ENCODE data around the gene PTPRD.

PTPRD gene

DNA sequence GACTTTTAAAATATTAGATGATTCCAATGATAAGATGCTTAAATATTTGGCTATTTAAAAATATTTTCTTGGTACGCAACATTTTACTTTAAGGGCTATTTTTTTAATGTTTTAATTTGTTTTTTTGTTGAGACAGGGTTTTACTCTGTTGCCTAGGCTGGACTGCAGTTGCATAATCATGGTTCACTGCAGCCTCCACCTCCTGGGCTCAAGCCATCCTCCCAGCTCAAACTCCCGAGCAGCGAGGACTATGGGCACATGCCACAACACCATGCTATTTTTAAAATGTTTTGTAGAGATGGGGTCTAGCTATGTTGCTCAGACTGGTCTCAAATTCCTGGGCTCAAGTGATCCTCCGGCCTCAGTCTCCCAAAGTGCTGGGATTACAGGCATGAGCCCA lies 1963.0 kb downstream of the PTPRD start:
- no peak for DNase-seq

DNA sequence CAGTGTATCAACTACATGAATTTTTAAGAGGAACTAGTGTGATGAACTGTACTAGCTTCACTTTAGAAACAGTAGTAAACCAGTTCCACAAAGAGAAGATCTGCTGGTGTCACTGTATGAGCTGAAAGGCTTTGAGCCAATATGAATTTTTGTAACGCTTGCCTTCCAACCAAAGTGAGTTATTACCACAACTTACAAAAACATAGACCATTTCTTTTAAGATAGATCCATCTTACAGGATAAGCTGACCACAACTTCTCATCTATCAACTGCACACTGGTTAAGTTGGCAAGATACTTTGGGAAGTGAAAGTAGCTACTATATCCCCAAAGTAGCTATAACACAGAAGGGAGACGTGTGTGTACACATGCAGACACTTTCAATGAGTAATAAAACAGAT lies 1963.6 kb downstream of the PTPRD start:
- no peak for DNase-seq

DNA sequence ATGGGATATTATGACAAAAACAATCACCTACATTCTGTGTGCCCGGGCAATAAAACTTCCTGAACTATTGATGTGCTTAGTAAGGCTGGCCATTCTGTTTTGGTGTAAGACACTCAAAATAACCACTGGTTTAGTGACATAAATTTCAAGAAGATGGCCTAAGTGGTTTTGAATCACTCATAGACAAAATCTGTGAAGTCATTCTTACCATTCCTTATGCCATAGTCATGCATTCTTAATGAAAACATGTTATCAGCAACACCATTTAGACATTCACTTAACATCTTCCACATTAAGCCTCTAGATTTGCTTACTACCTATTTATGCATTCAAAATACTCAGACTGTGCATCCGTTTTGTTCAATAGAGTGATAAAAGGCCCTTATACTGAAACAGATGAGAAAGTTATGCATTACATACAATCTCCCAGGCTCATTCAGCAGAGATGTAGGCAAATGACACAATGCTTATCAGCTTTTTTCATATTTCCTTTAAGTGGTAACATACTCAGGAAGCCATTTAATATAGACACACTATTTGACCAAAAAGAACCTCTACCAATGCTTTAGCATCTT lies 1964.4 kb downstream of the PTPRD start:
- no peak for DNase-seq

DNA sequence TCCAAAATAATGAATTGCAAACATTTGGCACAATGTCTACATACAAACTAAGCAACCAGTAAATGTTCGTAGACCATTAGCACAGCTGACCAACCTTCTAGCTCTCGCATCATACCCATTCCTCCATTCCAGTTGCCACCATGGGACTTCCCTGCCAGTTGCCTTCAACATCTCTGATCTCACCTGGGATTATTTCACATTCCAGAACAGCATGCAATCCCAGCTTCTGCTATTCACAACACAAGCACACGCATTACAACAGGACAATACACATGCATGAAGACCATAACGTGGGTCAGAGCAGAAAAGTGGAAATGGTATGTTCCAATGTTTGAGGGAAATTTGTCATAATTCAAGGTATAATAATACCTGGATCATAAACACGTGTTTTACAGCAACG lies 1965.0 kb downstream of the PTPRD start:
- no peak for DNase-seq

DNA sequence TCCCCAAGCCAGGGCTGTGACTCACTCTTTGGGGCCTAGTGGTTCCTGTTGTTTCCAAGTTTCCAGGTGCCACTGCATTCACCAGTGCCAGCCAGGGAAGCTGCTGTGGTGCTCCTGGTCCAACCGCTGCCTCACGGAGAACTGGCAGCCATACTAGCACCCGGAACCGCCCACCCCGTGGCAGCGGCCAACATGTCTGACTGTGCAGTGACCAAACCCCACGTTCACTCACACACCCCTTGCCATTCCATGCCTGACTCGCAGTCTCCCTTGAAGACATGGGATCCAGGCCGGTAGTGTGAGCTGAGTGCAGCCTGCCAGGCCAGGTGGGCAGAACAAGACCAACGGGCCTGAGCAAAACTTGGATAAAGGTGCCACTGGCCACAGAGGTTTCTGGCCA lies 1968.2 kb downstream of the PTPRD start:
- no peak for DNase-seq

DNA sequence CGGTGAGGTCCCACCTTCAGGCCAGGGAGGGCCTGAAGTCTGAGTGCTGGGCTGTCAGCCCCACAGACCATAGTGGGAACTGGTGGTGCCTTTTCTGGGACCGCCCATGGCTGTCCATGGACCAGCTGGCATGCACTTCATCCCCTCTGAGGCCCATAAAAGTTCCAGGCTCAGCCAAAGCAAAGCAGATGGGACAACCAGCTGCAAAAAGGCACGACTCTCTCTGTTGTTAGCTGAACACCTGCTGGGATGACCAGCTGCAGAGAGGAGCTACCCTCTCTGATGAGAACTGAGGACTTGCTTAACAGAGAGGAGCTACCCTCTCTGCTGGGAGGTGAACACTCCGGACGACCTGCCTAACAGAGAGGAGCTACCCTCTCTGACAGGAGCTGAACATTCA lies 1968.9 kb downstream of the PTPRD start:
- no peak for DNase-seq

DNA sequence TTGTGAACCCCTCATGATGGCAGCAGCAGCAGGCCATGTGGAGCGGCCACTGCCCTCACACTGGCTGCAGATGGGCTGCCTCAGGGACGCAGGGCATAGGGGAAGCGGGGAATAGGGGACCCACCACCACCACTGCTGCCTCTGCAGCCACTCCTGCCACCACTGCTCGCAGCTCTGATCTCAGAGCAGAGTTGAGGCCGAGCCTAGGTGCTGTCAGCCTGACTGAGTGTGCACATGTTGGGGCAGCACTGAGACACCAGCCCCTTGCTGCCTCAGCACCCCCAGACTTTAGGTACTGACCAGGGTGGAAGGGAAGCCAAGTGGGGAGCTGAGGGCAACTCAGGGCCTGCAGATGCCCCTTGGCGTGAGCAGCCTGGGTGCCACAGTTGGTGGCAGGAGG lies 1969.3 kb downstream of the PTPRD start:
- DNase-seq = no peak

DNA sequence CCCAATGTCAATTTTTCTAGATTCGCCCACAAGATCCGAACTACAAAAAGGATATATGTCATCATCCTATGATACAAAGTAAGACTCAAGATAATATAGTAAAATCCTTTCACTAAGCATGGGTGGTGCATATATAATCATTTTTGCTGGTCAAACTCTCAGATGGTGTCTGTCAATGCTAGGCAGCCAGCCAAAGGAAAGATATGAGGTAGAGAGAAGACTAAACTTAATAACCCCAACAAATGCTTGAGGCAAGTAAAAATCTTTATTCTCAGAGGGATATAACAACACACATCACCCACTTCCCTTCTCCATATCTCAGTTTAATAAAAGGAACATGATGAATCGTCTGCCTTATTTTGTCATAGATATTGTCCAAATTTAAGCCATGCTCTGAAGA lies 1972.0 kb downstream of the PTPRD start:
- DNase-seq = no peak

DNA sequence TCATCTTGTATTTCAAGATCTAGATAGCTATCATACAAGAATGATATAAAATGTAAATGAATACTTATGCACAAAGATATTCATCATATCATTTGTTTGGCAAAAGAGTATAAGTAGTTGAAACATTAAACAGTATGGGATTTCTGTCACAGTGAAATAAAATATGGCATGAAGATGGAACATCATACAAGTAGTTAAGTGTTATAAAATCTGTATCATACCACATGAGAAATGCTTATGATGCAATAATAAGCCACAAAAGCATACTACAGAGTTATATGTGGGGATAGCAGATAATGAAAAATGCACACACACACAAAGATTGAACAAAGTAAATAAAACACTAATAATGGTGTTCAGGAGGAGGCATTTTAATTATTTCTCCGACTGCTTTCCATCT lies 1975.2 kb downstream of the PTPRD start:
- no peak for DNase-seq

DNA sequence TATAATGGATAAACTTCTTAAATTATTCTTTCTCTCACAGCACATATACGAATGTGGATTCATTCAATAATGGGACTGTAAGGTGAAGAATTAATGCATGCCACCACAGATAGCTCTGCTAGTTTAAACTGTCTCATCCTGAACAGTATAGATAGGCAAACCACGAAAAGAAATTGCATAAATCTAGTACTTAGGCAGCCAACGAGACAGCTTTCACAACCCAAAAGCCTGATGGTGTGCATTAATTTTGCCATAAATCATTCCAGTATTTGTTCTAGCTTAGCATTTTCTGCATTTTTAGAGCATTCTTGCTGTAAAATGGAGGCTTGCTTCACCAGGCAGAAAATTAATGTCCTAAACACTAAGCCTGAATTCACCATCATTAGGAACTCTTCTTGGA lies 1979.0 kb downstream of the PTPRD start:
- no peak for DNase-seq

DNA sequence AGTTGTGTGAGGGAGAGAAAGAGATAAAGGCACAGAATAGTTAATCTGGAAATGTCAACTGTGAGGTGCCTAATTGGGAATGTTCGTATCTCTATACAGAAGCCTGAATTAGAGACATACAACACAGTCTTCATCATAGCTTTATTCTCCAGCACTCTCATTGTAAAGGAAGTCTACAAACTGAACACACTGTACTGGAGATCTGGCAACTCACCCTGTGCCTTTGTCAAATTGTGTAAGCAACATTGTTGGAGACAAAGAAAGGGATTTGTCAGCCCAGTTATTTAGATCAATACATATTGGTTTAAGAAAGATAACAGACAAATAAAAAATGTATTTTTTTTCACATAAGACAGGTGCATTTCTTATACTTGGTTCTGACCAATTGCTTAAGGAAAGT lies 1980.3 kb downstream of the PTPRD start:
- no peak for DNase-seq

DNA sequence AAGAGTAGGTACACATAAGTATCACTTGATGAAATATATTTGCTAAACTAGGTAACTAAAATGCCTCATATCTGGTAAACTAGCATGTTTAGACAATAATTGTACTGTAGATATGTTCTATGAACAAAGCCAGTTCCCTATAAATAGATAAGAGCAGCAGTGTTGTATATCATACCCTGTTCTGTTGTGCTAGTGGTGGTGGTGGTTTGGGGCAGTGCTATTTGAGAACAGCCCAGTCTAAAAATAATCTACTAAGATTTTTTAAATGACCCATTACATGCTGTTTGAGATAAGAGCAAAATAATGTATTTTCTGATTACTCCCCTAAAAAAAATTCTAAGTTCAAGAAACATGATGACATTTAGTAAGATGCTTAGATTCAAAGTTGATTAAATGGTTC lies 1984.0 kb downstream of the PTPRD start:
- DNase-seq = no peak

DNA sequence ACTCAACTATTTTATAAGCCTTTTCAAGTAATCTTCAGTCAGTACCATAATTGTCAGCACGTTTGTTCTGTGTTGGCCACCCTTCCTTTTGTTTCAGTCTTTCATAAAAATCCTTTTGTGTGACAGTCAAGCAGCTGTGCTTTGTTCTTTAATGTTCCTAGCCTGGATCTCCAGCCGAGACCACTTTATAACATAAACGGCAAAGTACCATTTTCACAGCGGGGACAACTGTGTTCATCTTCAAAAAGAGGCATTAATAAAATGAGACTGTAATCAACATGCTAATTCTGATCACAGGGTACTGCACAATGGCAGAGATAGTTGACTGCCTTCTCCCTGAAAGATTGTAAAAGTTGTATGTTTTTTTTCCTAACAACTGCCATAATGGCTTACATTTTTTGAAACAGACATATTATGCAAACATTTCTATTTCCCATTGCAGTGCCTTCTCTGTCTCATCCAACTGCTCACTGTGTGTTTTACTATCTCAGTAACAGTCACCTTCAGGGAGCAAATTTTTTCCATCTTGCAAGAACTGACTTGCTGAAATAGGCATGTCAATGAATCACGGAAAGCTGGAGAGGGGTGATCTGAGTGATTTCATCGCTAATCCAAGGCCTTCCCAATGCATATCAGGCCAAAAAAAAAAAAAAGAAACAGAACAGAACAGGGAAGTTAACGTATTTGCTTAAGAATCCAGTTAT lies 1984.7 kb downstream of the PTPRD start:
- DNase-seq = no peak

DNA sequence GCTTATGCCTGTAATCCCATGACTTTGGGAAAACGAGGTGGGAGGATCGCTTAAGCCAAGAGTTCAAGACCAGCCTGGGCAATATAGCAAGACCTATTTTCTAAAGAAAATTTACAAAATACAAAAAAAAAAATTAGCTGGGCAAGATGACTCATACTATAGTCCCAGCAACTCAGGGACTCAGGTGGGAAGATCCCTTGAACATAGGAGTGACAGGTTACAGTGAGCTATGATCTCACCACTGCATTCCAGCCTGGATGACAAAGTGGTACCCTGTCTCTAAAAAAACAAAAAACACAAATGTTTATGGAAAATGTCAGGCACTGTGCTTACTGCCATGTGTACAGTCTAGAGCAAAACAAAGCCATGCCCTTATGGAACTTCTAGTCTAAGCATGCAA lies 1989.9 kb downstream of the PTPRD start:
- DNase-seq = no peak

DNA sequence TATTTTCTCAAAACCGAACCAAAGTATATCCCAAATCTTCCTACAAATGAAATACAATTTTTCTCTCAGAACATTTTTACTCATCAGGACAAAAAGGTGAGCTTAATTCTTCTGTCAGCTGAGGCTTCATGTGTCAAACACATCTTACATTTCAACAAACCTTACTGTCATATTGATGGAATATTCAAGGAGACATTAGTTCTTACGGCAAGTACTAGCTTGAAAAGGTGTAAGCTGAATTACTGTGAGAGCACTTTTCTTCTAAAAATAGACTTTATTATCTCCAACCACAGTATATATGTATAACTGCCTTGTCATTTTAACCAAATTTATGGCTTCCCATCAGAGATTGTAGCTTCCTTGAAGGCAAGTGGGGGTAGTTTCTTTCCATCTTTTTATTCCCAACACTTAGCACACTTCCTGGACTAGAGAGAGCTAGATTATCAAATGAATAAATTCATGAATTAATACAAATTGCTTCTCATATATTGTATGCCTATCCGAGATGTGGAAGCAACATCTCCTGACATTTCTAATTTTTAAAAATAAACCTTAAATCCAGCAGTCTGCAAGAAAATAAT lies 1990.5 kb downstream of the PTPRD start:
- DNase-seq = no peak

DNA sequence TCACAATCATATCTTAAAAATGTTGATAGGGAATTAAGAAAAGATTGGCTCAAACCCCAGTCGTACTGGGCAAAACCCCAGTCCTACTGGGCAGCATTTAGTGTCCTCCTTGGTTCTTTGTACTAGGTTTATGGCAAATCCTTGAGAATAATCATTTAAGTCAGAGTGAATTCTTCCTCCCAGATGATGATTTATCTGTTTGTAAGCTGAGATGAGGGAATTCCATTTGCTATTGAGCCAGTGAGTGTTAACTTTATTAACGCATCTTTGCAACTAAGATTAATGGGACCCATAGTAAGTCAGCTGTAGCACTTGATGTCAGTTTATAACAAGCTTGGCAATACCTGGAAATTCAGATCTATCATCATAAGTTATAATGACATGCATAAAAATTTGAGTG lies 1991.4 kb downstream of the PTPRD start:
- DNase-seq = no peak

DNA sequence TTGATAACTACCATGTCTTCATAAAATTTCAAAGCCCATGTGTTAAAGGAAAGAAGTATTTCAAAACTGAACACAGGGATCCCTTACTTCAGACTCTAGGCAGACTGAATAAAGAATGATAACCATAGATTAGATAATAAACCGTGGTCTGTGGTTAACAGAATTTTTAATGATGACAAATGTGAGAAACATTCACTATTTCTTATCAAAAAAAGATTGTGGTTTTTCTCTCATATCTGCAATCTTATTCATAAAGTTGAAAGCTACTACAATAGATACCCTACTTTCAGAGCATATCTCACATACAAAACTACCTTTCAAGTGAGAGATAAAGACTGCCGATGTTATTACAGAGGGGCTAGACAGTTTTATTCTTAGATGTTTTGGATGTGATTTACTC lies 1996.4 kb downstream of the PTPRD start:
- no peak for DNase-seq

DNA sequence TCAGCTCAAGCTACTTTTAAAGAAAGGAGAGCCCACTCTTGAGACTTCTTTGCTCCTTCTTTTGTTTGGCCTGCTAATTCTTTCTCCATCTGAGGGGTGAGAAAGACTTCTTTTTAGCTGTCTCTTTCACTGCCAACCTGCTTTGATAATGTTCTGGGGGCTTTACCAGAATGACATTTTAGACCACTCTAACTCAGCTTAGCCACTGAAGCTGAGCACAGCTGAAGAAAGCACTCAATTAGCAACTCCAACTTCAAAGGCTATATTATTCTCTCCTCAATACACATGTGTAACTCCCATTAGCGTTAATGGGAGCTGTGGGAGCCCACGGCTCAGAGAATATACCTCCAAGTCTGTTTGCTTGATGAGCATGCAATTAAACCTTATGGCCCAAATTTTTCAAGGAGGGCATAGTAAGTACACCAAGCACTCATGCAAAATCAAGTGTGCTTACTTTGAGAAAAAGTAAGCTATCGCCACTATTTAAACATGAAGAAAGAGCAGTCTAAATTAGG lies 1997.8 kb downstream of the PTPRD start:
- DNase-seq = no peak

DNA sequence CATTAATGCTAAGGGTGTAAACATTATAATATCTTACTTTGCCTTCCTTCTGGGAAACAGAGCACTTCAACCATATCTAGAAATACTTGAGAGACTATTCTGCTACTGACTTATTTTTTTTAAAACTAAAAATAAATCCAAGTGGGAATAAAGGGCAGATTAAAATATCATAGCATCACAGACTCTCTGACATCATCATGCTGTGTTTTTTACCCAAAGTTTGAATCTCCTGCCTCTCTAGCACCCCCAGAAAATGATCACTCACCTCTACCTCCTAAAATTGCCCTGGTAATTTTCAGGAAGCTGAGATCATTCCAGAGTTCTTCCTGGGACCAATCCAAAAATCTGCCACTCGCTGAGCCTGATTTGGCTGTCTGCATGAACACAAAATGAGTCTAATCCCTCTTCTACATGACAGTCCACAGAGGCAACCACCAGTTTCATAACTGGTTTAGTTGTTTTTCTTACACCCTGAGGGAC lies 1999.4 kb downstream of the PTPRD start:
- DNase-seq = no peak

DNA sequence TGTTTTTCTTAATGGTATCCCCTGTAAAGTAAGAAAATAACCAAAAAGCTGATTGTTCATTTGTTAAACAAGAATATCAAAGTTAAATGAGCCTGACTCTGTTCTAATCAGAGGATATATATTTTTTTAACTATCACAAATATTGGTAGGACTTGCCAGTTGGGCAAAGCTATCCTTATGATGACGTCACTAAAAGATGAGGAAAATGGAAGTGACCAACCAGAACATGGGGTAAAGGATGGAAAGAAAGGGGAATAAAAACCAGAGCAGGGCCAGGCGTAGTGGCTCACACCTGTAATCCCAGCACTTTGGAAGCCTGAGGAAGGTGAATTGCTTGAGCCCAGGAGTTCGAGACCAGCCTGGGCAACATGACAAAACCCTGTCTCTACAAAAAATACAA lies 2001.6 kb downstream of the PTPRD start:
- no peak for DNase-seq

DNA sequence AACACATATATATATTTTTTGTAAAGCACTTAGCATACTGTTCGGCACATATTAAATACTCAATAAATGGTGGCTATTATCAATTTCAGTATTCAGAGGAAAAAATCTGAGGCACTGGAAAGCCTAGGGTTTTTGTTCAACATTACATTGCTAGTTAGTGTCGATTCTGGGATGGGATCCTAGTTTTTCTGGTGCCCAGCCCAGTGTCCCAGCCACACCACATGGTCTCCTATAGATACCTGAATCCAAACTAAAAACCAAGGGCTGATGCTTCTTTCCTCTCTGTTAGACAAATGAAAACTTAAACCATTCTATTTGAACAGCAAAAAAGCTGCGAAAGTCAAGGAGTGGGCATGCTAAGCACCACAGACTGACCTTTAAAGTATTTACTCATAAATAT lies 2002.5 kb downstream of the PTPRD start:
- DNase-seq = no peak

DNA sequence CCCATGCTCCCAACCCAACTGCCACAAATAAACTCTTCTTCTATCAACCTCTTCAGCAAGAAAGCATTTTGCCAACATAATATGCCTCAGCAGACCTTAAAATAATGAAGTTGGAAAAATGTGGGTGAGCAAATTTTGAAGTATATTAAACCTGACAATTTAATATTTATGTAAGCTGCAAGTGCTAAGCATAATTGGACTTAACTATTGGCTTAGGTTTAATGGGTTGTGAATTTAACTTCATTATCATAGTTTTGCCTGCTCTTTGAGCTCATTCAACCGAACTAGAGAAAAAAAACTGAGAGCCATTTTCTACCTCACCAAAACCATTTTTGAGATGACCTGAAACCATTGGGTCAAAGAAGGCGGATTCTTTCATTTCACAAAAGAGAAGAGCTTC lies 2007.7 kb downstream of the PTPRD start:
- no peak for DNase-seq

DNA sequence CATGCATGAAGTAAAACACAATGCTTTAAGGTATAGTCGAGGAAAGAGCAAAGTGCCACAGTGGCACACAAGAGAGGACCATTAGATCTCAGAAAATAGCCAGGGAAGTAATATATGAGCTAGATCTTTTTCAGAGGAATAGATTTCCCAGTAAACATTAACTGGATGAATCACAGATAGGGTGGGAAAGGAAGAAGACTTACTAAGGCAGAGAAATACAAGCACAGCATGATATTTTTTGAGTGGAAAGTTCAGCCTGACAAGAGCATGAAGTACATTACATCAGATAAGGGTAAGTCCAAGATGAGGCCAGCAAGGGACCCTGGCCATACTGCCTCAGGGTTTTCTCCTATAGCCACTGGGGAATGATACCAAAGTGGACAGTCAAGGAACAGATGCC lies 2008.6 kb downstream of the PTPRD start:
- DNase-seq = no peak

DNA sequence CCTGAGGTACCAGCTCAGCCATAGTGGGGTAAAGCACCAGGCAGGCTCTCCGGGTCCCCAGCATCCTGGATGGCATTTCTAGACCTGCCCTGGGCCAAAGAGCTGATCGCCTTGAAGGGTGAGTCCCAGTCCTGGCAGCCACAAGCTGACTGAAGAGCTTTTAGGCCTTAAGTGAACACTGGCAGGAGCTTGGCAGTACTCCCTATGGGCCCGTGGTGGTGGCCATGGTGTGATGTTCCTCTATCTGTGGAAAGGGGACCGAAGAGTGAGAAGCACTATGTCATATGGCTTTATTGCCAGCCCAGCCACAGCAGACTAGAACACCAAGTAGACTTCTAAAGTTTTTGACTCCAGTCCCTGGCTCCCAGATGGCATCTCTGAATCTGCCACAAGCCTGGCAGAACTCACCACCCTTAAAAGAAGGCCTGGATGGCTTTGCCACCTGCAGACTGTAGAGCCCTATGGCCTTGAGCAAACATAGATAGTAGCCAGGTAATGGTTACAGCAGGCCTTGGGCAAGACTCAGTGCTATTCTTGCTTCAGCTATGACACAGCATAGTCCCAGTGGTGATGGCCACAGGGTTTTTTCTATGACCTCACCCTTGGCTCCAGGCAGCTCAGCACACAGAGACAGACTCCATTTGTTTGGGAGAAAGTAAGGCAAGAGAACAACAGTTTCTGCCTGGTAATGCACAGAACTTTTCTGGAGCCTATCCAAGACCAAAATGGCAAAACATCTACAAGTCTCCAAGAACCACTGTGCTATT lies 2011.7 kb downstream of the PTPRD start:
- no peak for DNase-seq

Measured in activated naive CD4-positive, alpha-beta T cell treated with anti-CD3 and anti-CD28 coated beads, Interleukin-2, amount 50 U/mL, for 16 hours (primary cell).